ENCODE data around the gene AIP. TPM values are rescaled to one million over a fixed set of nuclear protein-coding genes. Genes with fewer than 3 reads are reported as not detected.

Gene AIP
- total RNA-seq, 1 donor from 2014 or later: 84.5 TPM

DNA sequence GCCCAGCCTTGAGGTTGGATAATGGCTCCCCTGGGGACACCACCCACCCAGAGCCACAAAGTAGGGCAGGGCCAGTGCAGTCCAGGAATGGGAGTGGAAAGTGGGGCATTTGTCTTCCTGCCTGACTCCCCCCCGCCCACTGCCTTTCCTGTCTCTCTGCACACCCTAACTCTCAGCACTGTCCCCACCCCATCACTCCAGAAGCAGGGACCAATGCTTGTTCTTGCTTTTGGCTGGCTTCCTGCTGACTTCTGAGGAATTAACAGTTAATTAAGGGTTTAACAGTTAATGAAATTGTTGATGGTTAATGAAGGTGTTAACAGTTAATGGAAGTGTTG is 17.6 kb downstream of the AIP start:
- H3K36me3 ChIP-seq (ENCODE audit: control insufficient read depth in 3 of 3, insufficient read depth in 3 of 3, low read length in 3 of 3): peaks cover 0 to 4% (median 3%) of the 10 kb centered on the region in 3 donors
- no peak overlapping the region for H3K9ac ChIP-seq (ENCODE audit: low read depth in 1 of 3, low read length in 3 of 3)
- no peak overlapping the region for H3K4me3 ChIP-seq (ENCODE audit: low read length in 3 of 3)
- H3K27ac ChIP-seq (ENCODE audit: low read depth, low read length): no peak overlapping the region
- peaks cover 6 to 14% (median 13%) of the 10 kb centered on the region in 3 donors for H3K4me1 ChIP-seq (ENCODE audit: control insufficient read depth in 3 of 3, insufficient read depth in 3 of 3, low read length in 3 of 3)
- H3K9me3 ChIP-seq (ENCODE audit: control insufficient read depth in 3 of 3, low read length in 3 of 3): no peaks in the 10 kb centered on the region
- peaks cover 3 to 7% (median 7%) of the 10 kb centered on the region in 3 donors for H3K27me3 ChIP-seq (ENCODE audit: control insufficient read depth in 3 of 3, insufficient read depth in 3 of 3, low read length in 3 of 3)

- Histone ChIP-seq H3K4me3 (ENCODE audit: low read length in 3 of 3) (no peak overlapping the region), H3K9ac (ENCODE audit: low read depth in 1 of 3, low read length in 3 of 3) (no peak overlapping the region), H3K27ac (ENCODE audit: low read depth, low read length) (no peak overlapping the region), H3K27me3 (ENCODE audit: control insufficient read depth in 3 of 3, insufficient read depth in 3 of 3, low read length in 3 of 3) (peaks cover 3 to 7% (median 7%) of the 10 kb centered on the region in 3 donors), H3K9me3 (ENCODE audit: control insufficient read depth in 3 of 3, low read length in 3 of 3) (no peaks in the 10 kb centered on the region), H3K36me3 (ENCODE audit: control insufficient read depth in 3 of 3, insufficient read depth in 3 of 3, low read length in 3 of 3) (peaks cover 0 to 3% (median 2%) of the 10 kb centered on the region in 3 donors), H3K4me1 (ENCODE audit: control insufficient read depth in 3 of 3, insufficient read depth in 3 of 3, low read length in 3 of 3) (peaks cover 12 to 20% (median 19%) of the 10 kb centered on the region in 3 donors)
These were observed 18.2 kb downstream of the AIP start for GRCh38 chr11:67500831-67501715.

DNA sequence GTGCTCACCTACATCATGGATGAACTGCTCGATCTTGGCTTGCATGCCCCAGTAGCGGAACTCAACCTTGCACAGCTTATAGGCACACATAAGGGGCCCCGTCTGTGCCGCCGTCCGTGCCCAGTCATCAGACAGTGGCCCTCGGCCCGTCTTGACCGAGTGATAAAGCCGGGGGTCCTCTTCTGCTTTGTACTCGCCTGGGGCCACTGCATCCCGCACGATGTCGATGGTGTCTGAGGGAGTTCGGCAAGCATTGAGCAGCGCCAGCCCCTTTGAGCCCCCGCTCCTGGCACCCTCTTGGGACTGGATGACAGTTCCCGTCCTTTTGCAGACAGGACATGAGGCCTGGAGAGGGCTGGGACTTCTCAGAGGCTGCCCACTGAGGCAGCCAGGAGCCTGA is 19.0 kb downstream of the AIP start:
- peaks cover 14 to 27% (median 27%) of the 10 kb centered on the region in 3 donors for H3K4me1 ChIP-seq (ENCODE audit: control insufficient read depth in 3 of 3, insufficient read depth in 3 of 3, low read length in 3 of 3)
- H3K36me3 ChIP-seq (ENCODE audit: control insufficient read depth in 3 of 3, insufficient read depth in 3 of 3, low read length in 3 of 3): peaks cover 0 to 6% (median 3%) of the 10 kb centered on the region in 3 donors
- H3K27me3 ChIP-seq (ENCODE audit: control insufficient read depth in 3 of 3, insufficient read depth in 3 of 3, low read length in 3 of 3): peaks cover 3 to 7% (median 7%) of the 10 kb centered on the region in 3 donors
- H3K9ac ChIP-seq (ENCODE audit: low read depth in 1 of 3, low read length in 3 of 3): no peak overlapping the region
- H3K27ac ChIP-seq (ENCODE audit: low read depth, low read length): no peak overlapping the region
- H3K9me3 ChIP-seq (ENCODE audit: control insufficient read depth in 3 of 3, low read length in 3 of 3): no peaks in the 10 kb centered on the region
- no peak overlapping the region for H3K4me3 ChIP-seq (ENCODE audit: low read length in 3 of 3)

DNA sequence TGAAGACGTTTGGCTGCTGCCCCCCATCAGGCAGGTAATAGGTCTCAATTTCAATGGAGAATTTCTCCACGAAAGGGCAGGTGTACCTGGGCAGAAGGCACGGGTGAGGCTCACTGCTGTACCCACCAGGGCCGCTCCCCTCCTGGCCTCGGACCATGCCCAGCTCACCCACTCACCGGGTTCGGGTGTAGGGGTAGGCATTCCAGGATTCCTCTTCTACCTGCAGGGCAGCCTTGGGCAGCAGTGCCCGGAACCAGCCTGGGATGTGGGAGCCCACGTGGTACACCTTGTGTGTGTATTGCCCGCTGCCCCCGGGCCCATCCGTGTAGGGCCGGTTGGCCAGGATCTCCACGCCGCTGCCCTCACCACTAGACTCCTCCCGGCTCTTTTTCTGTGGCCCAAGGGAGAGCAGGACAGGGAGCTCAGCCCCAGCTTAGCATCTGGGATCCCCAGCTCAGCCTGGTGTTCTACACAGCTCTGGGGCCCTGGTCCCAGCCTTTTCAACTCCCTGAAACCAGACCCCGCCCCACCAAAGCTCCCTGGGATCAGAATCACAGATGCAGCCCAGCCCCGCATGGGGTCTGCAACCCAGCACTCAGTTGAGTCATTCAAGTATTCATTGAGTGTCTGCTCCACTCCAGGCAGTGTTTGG is 19.6 kb downstream of the AIP start:
- Histone ChIP-seq H3K27ac (ENCODE audit: low read depth, low read length) (no peak overlapping the region), H3K36me3 (ENCODE audit: control insufficient read depth in 3 of 3, insufficient read depth in 3 of 3, low read length in 3 of 3) (peaks cover 0 to 6% (median 3%) of the 10 kb centered on the region in 3 donors), H3K4me3 (ENCODE audit: low read length in 3 of 3) (no peak overlapping the region), H3K4me1 (ENCODE audit: control insufficient read depth in 3 of 3, insufficient read depth in 3 of 3, low read length in 3 of 3) (peaks cover 19 to 33% (median 33%) of the 10 kb centered on the region in 3 donors), H3K27me3 (ENCODE audit: control insufficient read depth in 3 of 3, insufficient read depth in 3 of 3, low read length in 3 of 3) (peaks cover 3 to 7% (median 7%) of the 10 kb centered on the region in 3 donors), H3K9me3 (ENCODE audit: control insufficient read depth in 3 of 3, low read length in 3 of 3) (no peaks in the 10 kb centered on the region), H3K9ac (ENCODE audit: low read depth in 1 of 3, low read length in 3 of 3) (no peak overlapping the region)

- Histone ChIP-seq H3K9ac (ENCODE audit: low read depth in 1 of 3, low read length in 3 of 3) (peak overlapping the region in 1 of 3 donors; percentile 33), H3K36me3 (ENCODE audit: control insufficient read depth in 3 of 3, insufficient read depth in 3 of 3, low read length in 3 of 3) (peaks cover 0 to 6% (median 3%) of the 10 kb centered on the region in 3 donors), H3K4me3 (ENCODE audit: low read length in 3 of 3) (no peak overlapping the region), H3K4me1 (ENCODE audit: control insufficient read depth in 3 of 3, insufficient read depth in 3 of 3, low read length in 3 of 3) (peaks cover 22 to 38% (median 36%) of the 10 kb centered on the region in 3 donors), H3K27ac (ENCODE audit: low read depth, low read length) (no peak overlapping the region), H3K9me3 (ENCODE audit: control insufficient read depth in 3 of 3, low read length in 3 of 3) (no peaks in the 10 kb centered on the region), H3K27me3 (ENCODE audit: control insufficient read depth in 3 of 3, insufficient read depth in 3 of 3, low read length in 3 of 3) (peaks cover 3 to 7% (median 7%) of the 10 kb centered on the region in 3 donors)
These were observed 20.5 kb downstream of the AIP start for GRCh38 chr11:67503119-67504004.

GRCh38 chr11:67504005-67504949 is 21.5 kb downstream of the AIP start:
- Histone ChIP-seq H3K9ac (ENCODE audit: low read depth in 1 of 3, low read length in 3 of 3) (peak overlapping the region; percentile 43 to 83 (median 65)), H3K4me1 (ENCODE audit: control insufficient read depth in 3 of 3, insufficient read depth in 3 of 3, low read length in 3 of 3) (peaks cover 27 to 43% (median 39%) of the 10 kb centered on the region in 3 donors)

GRCh38 chr11:67504950-67505581 is 22.2 kb downstream of the AIP start, which contains the start of gene PITPNM1:
Gene PITPNM1, minus strand, starts transcription at chr11:67505363. Its CDS starts 1,183 bp downstream, at chr11:67504180.
- Histone ChIP-seq H3K4me3 (ENCODE audit: low read length in 3 of 3) (peak within 1 kb of the TSS; percentile 65 to 73 (median 65)), H3K27ac (ENCODE audit: low read depth, low read length) (peak within 1 kb of the TSS; percentile 96), H3K4me1 (ENCODE audit: control insufficient read depth in 3 of 3, insufficient read depth in 3 of 3, low read length in 3 of 3) (peaks cover 27 to 43% (median 39%) of the 10 kb centered on the region in 3 donors), H3K36me3 (ENCODE audit: control insufficient read depth in 3 of 3, insufficient read depth in 3 of 3, low read length in 3 of 3) (peaks cover 0 to 4% (median 3%) of the 10 kb centered on the region in 3 donors), H3K9me3 (ENCODE audit: control insufficient read depth in 3 of 3, low read length in 3 of 3) (no peaks in the 10 kb centered on the region), H3K9ac (ENCODE audit: low read depth in 1 of 3, low read length in 3 of 3) (peak within 1 kb of the TSS; percentile 66 to 83 (median 73)), H3K27me3 (ENCODE audit: control insufficient read depth in 3 of 3, insufficient read depth in 3 of 3, low read length in 3 of 3) (peaks cover 3 to 7% (median 7%) of the 10 kb centered on the region in 3 donors)

More at GRCh38 chr11:67504005-67504949, 21.5 kb downstream of the AIP start:
- peaks cover 0 to 4% (median 3%) of the 10 kb centered on the region in 3 donors for H3K36me3 ChIP-seq (ENCODE audit: control insufficient read depth in 3 of 3, insufficient read depth in 3 of 3, low read length in 3 of 3)
- no peaks in the 10 kb centered on the region for H3K9me3 ChIP-seq (ENCODE audit: control insufficient read depth in 3 of 3, low read length in 3 of 3)
- peak overlapping the region; percentile 65 to 73 (median 65) for H3K4me3 ChIP-seq (ENCODE audit: low read length in 3 of 3)
- peaks cover 3 to 7% (median 7%) of the 10 kb centered on the region in 3 donors for H3K27me3 ChIP-seq (ENCODE audit: control insufficient read depth in 3 of 3, insufficient read depth in 3 of 3, low read length in 3 of 3)
- peak overlapping the region; percentile 96 for H3K27ac ChIP-seq (ENCODE audit: low read depth, low read length)

GRCh38 chr11:67505605-67506396 is 23.0 kb downstream of the AIP start:
- Histone ChIP-seq H3K4me1 (ENCODE audit: control insufficient read depth in 3 of 3, insufficient read depth in 3 of 3, low read length in 3 of 3) (peaks cover 27 to 43% (median 39%) of the 10 kb centered on the region in 3 donors), H3K27me3 (ENCODE audit: control insufficient read depth in 3 of 3, insufficient read depth in 3 of 3, low read length in 3 of 3) (peaks cover 3 to 7% (median 7%) of the 10 kb centered on the region in 3 donors), H3K9me3 (ENCODE audit: control insufficient read depth in 3 of 3, low read length in 3 of 3) (no peaks in the 10 kb centered on the region), H3K27ac (ENCODE audit: low read depth, low read length) (peak overlapping the region; percentile 96), H3K4me3 (ENCODE audit: low read length in 3 of 3) (peak overlapping the region; percentile 63 to 72 (median 65)), H3K36me3 (ENCODE audit: control insufficient read depth in 3 of 3, insufficient read depth in 3 of 3, low read length in 3 of 3) (peaks cover 0 to 4% (median 3%) of the 10 kb centered on the region in 3 donors), H3K9ac (ENCODE audit: low read depth in 1 of 3, low read length in 3 of 3) (peak overlapping the region; percentile 66 to 83 (median 73))
